Upper lobe of left lung (tissue), 4 donors: Measurements from ENCODE around the gene HCLS1.

Source experiments
- POLR2A ChIP-seq, 4 donors: fragments of 450-650 bp; IDR thresholded peaks; one replicate each; pipeline ENCODE4 v1.5.1; 2016 to 2017; ENCODE audit warnings: antibody characterized with exemption in 4 of 4, mild to moderate bottlenecking in 2 of 4
- TF ChIP-seq, protein P1 (sequence below), 6 experiments: fragments of 450-650 bp in 4 of 6; fragments of 200-600 bp in 2 of 6; sonication (generic) in 2 of 6; IDR thresholded peaks; one replicate each; pipeline ENCODE4 v1.5.1; 2016 to 2019; ENCODE audit warnings: antibody characterized with exemption in 6 of 6

GRCh38 chr3:121681792-121682191, 21.1 kb upstream of the HCLS1 start:
- TF ChIP-seq, protein P1, sequence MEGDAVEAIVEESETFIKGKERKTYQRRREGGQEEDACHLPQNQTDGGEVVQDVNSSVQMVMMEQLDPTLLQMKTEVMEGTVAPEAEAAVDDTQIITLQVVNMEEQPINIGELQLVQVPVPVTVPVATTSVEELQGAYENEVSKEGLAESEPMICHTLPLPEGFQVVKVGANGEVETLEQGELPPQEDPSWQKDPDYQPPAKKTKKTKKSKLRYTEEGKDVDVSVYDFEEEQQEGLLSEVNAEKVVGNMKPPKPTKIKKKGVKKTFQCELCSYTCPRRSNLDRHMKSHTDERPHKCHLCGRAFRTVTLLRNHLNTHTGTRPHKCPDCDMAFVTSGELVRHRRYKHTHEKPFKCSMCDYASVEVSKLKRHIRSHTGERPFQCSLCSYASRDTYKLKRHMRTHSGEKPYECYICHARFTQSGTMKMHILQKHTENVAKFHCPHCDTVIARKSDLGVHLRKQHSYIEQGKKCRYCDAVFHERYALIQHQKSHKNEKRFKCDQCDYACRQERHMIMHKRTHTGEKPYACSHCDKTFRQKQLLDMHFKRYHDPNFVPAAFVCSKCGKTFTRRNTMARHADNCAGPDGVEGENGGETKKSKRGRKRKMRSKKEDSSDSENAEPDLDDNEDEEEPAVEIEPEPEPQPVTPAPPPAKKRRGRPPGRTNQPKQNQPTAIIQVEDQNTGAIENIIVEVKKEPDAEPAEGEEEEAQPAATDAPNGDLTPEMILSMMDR (IDR thresholded peaks at IDR 0.05): no peak
- no peak for TF ChIP-seq POLR2A (IDR thresholded peaks at IDR 0.05)
